ENCODE data around the gene FES. TPM values are rescaled to one million over a fixed set of nuclear protein-coding genes. Genes with fewer than 3 reads are reported as not detected.

Gene FES
- total and polyA plus RNA-seq, 8 donors, result 3.9 to 26.5 (median 9.1) TPM

DNA sequence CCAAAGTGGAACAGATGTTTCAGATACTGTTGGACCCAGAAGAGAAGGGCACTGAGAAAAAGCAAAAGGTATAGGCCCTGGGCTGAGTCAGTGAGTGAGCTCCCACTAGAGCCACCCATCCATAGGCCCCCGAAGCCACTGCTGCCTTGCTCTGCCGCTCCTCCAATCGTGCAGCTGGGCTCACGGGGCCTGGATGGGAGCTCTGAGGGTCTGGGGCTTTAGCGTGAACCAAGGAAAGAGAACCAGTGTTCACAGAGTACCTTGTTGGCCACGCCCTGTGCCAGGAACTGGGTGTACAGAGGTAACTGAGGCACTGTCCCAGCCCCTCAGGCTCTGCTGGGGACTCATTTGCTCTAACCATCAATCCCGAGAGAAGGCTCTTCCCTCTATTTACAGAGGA is 55.5 kb downstream of the FES start:
- H3K27me3 ChIP-seq, result no peaks in the 10 kb centered on the region
- intact Hi-C loops (cut with DNase I), result no loop called here
- WGBS, 2 donors, result 77 to 94% methylated on average over 7 of the region's 7 CpGs
- ATAC-seq (no peak), DNase-seq (no peak), FAIRE-seq (no peak)
- TF ChIP-seq CTCF (IDR thresholded peaks at IDR 0.05), result no peak
- H3K36me3 ChIP-seq, result peaks cover 0 to 66% (median 42%) of the 10 kb centered on the region in 3 donors
- H3K9me3 ChIP-seq, result no peaks in the 10 kb centered on the region
- no peak overlapping the region for H3K27ac ChIP-seq
- H3K4me3 ChIP-seq, result no peak overlapping the region
- peaks cover 0 to 11% (median 0%) of the 10 kb centered on the region in 3 donors for H3K4me1 ChIP-seq

DNA sequence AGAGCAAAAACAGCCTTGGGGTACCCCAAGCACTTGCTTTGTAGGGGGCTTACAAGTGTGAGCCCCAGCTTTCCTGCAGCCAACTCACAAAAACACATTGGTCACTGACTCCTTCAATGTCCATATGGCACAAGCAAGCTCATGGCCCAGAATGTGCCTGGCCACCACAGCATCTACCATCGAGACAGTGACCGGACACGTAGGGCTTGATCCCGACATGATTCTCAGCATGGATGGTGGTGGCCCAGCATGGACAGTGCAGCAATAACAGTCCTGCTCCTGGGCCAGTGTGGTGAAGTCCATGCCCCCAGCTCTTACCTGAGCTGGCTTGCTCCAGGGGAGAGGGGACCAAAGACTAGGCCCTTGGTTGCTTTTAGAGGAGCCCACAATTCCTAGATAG is 56.7 kb downstream of the FES start:
- ATAC-seq (no peak), FAIRE-seq (no peak), DNase-seq (no peak)
- Histone ChIP-seq H3K4me1 (peaks cover 0 to 7% (median 0%) of the 10 kb centered on the region in 3 donors), H3K9me3 (no peaks in the 10 kb centered on the region), H3K27me3 (no peaks in the 10 kb centered on the region), H3K36me3 (peaks cover 0 to 77% (median 46%) of the 10 kb centered on the region in 3 donors), H3K4me3 (no peak overlapping the region), H3K27ac (no peak overlapping the region)
- 96% methylated on average over 4 of the region's 4 CpGs for WGBS, 2 donors
- no peak for TF ChIP-seq CTCF (IDR thresholded peaks at IDR 0.05)
- intact Hi-C loops (cut with DNase I), result no loop called here

- DNase-seq (no peak), FAIRE-seq (no peak), ATAC-seq (no peak)
- H3K27ac ChIP-seq, result no peak overlapping the region
- intact Hi-C loops (cut with DNase I), result no loop called here
- no peaks in the 10 kb centered on the region for H3K27me3 ChIP-seq
- no peak for TF ChIP-seq CTCF (IDR thresholded peaks at IDR 0.05)
- peaks cover 0 to 81% (median 51%) of the 10 kb centered on the region in 3 donors for H3K36me3 ChIP-seq
- no peak overlapping the region for H3K4me3 ChIP-seq
- 87% methylated on average over 12 of the region's 12 CpGs for WGBS, 2 donors
- no peaks in the 10 kb centered on the region for H3K4me1 ChIP-seq
- no peaks in the 10 kb centered on the region for H3K9me3 ChIP-seq
Observed at GRCh38 chr15:90942354-90943120, 58.2 kb downstream of the FES start.

GRCh38 chr15:90945091-90945490 is 60.8 kb downstream of the FES start:
- no peaks in the 10 kb centered on the region for H3K9me3 ChIP-seq
- H3K36me3 ChIP-seq, result peaks cover 0 to 83% (median 44%) of the 10 kb centered on the region in 3 donors
- no peak overlapping the region for H3K27ac ChIP-seq
- H3K27me3 ChIP-seq, result no peaks in the 10 kb centered on the region
- no peak for DNase-seq
- FAIRE-seq, result no peak
- no peak overlapping the region for H3K4me3 ChIP-seq
- TF ChIP-seq CTCF (IDR thresholded peaks at IDR 0.05), result no peak
- ATAC-seq, result no peak
- intact Hi-C loops (cut with DNase I), result no loop called here
- no peaks in the 10 kb centered on the region for H3K4me1 ChIP-seq
- WGBS, 2 donors, result 96 to 97% methylated on average over 7 of the region's 7 CpGs

Other genes with a start within 250 kb of the FES start
- 1 to 10 TPM in 1 of 6 donors, under 1 TPM in 4, not detected in 1; 0.12 to 1.1 (median 0.88) TPM for gene BLM, start 167.2 kb upstream of the FES start, total RNA-seq
- under 1 TPM; 0.54 to 0.65 TPM for gene BLM, start 167.2 kb upstream of the FES start, polyA plus RNA-seq
- 100 to 1,000 TPM in 3 of 6 donors, 10 to 100 TPM in 3; 50.3 to 106 (median 98.8) TPM for gene FURIN, start 15.9 kb upstream of the FES start, total RNA-seq
- gene FURIN, start 15.9 kb upstream of the FES start, polyA plus RNA-seq, result 10 to 100 TPM; 52.5 to 67.7 TPM
- gene MAN2A2, start 18.8 kb downstream of the FES start, total RNA-seq, result 10 to 100 TPM; 56.6 to 88.2 (median 67.7) TPM
- 100 to 1,000 TPM in 1 of 2 donors, 10 to 100 TPM in 1; 57.2 to 118 TPM for gene MAN2A2, start 18.8 kb downstream of the FES start, polyA plus RNA-seq
- gene HDDC3, start 48.0 kb downstream of the FES start, total RNA-seq, result 10 to 100 TPM; 10.3 to 17.6 (median 13.3) TPM
- 10 to 100 TPM; 16.6 to 20.9 TPM for gene HDDC3, start 48.0 kb downstream of the FES start, polyA plus RNA-seq
- 10 to 100 TPM; 29.2 to 50.7 (median 32.2) TPM for gene UNC45A, start 50.8 kb downstream of the FES start, total RNA-seq
- gene UNC45A, start 50.8 kb downstream of the FES start, polyA plus RNA-seq, result 10 to 100 TPM; 50.0 to 51.3 TPM
- 10 to 100 TPM in 1 of 6 donors, 1 to 10 TPM in 5; 6.6 to 12.2 (median 7.8) TPM for gene RCCD1, start 70.4 kb downstream of the FES start, total RNA-seq
- 10 to 100 TPM in 1 of 2 donors, 1 to 10 TPM in 1; 9.0 to 11.9 TPM for gene RCCD1, start 70.4 kb downstream of the FES start, polyA plus RNA-seq
- gene PRC1, start 110.0 kb downstream of the FES start, total RNA-seq, result 1 to 10 TPM; 3.9 to 5.8 (median 4.8) TPM
- gene PRC1, start 110.0 kb downstream of the FES start, polyA plus RNA-seq, result 10 to 100 TPM in 1 of 2 donors, 1 to 10 TPM in 1; 5.1 to 12.7 TPM
- gene VPS33B, start 138.1 kb downstream of the FES start, total RNA-seq, result 1 to 10 TPM; 4.2 to 8.8 (median 5.9) TPM
- gene VPS33B, start 138.1 kb downstream of the FES start, polyA plus RNA-seq, result 10 to 100 TPM; 11.6 to 18.9 TPM
- gene SV2B, start 215.8 kb downstream of the FES start, total RNA-seq, result 10 to 100 TPM in 1 of 6 donors, 1 to 10 TPM in 5; 3.6 to 11.3 (median 6.5) TPM
- gene SV2B, start 215.8 kb downstream of the FES start, polyA plus RNA-seq, result 1 to 10 TPM in 1 of 2 donors, under 1 TPM in 1; 0.53 to 2.7 TPM